Activated CD4-positive, alpha-beta T cell treated with anti-CD3 and anti-CD28 coated beads, Interleukin-2, amount 50 U/mL, for 24 hours (primary cell): ENCODE data around the gene KDM4B.
A peak's percentile ranks its signal among the peaks of the same experiment; 100 is the strongest.

Experiments
- DNase-seq, 2 donors: peaks; one replicate each; pipeline ENCODE4 v3.0.0-alpha.2; 2020; ENCODE audit warnings: low read depth in 1 of 2, low spot score in 1 of 2

KDM4B gene

DNA sequence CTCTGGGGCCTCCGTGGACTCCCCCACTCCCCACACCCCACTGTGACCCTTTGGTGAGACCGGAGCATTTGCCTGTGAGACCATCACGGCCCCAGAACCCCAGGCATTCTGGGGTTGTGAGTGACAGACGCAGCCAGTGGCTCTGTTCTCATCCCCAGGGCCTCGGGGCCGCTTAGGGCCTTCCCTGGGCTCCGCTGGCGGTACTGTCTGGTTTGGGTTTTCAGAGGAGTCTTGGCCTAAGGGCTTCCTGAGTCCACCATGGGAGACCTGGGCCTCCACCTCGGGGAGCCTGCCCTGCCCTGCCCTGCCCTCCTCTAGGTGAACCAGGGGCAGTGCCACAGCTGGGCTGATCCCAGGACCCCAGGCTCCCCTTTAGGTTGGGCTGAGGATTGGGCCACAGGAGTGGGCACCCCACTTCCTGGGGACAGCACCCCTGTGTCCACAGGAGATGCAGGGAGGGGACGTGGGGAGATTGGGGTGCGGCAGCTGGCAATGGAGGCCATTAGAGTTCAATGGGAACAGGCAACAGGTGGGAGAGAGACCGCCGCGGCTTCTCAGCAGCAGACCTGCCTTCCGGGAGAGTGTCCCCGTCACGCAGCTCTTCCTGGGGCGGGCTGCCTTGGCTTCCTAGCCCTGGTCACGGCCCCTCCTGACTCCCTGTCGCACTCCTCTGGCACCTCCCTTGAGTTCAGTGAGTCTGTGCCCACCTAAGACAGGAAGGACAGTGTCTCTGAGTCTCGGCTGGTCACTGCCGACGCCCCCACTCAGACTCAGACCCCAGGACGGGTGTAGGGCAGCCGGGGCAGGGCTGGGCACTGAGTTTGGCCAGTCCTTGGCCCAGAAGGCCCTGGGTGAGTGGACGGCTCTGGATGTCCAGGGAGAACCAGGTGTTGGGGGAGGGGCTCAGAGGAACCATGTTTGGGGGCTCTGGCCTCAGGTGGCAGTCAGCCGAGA lies 164.1 kb downstream of the KDM4B start:
- no peak for DNase-seq

DNA sequence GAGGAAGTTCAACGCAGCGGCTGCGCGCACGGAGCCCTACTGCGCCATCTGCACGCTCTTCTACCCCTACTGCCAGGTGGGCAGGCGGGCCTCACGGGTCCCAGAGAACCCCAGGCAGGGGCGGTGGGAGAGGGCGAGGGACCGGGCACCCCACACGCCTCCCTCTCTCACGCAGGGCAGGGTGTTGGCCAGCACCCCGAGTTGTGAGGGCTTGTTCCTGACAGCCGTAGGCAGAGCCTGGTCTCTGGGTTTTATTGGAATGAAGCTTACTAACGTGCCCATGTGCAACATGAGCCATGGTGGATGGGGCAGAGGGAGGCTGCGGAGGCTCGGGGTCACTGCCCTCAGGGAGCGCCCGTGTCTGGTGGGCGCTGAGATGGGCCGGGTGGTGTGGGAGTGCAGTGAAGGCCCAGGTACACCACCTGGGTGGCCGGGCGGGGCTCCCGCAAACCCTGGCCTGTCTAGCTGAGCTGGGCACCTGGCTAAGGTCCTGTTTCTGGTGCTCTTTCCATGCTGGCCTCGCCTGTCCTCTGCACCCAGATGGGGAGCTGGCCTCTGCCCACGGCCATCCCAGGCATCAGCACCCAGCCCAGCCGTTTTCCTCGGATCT lies 165.2 kb downstream of the KDM4B start:
- no peak for DNase-seq

DNA sequence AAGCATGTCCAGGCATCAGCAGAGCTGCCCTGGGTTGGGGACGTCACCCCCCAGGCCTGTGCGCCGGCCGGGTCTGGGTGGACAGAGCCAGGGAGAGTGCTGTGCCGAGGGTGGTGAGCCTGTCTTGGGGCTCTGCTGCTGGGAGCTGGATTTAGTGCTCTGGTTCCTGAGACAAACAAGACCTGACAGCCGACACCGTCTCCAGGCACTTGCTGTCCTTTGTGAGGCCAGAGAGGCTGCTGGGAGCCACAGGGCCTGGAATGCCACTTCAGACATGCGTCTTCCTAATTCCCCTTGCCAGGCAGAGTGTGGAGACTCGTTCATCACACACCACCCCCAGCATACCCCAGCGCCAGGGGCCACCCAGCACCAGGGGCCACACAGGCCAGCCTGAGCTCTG lies 165.8 kb downstream of the KDM4B start:
- no peak for DNase-seq

DNA sequence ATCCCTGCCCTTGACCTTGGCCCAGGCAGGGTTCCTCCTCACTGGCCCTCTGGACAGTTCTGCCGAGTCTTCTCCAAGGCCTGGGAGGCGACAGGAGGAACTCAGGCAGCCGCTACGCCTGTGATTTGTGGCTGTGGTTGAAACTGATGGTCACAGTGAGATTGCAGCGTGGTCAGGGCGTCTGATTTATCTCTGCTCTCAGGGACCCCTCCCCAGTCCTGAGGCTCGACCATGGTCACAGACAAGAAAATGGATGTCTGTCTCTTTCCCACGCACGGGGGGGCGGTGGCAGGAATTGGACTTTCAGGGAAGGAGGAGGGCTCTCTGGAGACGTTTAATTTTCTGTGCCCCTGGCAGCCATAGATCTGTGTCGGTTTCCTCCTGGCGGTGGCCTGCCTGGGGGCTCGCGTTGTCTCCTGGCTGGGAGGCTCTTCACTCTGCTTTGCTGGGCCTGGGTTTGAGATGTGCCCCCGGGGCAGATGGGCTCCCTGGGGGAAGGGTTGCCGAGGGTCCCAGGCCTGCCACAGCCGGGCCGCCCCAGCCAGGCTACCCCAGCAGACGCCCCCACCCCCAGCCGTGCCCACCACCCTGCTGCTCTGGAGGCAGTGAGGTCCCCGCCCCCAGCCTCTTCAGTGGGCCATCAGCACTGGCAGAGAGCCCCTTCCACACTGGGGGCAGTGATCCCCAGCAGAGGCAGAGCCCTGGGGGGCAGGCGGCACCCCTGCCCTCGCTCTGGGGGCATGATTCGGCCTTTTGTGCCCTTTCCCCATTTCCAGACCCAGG lies 167.4 kb downstream of the KDM4B start:
- no peak for DNase-seq

DNA sequence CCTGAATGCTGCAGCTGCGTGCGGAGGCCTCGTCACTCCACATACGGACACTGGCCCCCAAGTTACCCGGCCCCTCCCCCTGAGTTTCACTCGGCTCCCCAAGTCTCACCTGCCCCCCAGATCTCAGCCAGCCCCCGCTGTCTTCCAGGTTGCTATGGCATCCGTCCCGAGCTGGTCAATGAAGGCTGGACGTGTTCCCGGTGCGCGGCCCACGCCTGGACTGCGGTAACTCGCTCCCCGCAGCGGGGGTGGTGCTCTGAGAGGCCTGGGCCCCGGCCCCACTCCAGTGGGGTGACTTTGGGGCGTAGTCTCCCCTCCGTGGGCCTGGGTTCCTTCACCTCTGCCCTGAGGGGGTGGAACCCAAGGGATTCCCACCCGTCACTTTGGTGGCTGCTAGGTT lies 168.2 kb downstream of the KDM4B start:
- no peak for DNase-seq

DNA sequence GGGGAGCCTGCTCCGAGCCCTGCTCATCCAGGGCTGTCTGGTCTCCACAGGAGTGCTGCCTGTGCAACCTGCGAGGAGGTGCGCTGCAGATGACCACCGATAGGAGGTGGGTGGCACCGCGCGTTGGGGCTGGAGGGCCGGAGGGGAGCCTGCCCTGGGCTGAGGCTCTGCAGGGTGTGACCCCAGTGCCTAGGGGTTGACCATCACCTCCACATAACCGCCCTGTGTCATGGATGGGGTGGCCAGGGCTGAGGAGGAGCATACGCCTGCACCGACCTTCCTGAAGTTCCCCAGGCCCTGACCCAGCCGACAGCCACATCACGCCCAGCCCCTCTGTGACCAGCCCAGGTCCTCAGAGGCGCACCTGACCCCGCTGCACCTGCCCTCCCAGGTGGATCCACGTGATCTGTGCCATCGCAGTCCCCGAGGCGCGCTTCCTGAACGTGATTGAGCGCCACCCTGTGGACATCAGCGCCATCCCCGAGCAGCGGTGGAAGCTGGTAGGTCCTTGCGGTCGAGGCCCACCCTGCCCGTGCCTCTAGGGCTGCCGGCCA lies 168.7 kb downstream of the KDM4B start:
- no peak for DNase-seq

DNA sequence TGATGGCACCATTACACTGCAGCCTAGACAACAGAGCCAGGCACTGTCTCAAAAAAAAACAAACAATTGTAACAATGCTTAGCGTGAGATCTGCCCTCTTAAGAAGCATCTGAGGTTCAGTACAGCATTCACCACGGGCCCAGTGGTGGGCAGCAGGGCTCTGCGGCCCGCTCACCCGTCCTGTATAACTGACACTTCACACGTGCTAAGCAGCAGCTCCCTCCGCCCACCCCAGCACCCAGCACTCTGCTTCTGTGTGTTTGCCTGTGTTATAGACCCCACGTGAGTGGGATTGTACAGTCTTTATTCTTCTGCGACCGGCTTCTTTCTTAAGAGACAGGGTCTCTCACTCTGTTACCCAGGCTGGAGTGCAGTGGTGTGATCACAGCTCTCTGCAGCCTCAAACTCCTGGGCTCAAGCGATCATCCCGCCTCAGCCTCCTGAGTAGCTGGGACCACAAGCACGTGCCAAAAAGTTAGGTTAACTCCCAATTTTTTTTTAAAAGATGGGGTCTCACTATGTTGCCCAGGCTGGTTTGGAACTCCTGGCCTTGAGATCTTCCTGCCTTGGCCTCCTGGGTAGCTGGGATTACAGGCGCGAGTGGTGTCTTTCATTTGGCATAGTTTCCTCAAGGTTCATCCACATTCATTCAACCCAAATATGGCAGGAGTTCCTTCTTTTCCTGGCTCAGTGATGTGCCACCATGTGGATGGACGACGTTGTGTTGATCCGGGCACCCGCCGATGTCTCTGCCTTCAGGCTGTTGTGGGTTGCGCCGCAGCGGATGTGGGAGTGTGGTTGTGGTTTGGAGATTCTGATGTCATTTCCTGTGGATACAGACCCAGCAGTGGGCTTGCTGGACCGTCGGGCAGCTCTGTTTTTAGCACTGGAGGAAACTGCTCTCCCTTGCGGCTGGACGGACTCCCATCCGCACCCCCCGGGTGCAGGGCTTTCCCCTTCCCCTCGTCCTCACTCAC lies 170.0 kb downstream of the KDM4B start:
- peak; percentile 49 to 65 for DNase-seq

DNA sequence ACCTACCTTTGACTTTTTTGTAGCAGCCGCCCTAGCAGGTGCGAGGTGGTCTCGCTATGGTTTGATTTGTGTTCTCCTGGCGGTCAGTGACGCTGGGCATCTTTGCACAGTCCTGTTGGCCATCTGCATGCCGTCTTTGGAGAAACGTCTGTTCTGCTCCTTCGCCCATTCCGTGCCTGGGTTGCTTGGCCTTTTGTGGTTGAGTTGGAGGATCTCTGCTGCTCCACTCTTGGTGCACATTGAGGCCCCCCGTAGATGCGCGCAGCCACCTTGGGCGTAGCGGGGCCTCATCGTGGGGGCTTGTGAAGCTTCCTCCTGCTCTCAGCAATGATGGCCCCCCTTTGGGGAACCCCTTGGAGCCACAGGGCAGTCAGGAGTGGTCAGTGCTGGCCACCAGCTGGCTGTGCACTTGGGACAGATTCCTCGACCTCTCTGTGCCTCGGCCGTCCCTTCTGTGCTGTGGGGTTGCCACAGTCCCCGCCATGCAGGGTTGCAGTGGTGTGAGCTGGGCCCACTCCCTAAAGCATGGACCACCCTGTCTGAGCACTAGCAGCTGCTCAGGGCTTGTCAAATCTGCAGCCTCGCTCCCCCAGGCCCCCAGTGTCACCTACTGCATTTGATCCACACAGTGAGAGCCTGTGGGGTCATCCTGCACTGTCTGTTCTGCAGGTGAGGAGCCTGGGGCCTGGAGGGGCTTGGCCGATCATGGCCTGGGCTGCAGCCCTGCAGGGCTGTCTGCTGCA lies 170.8 kb downstream of the KDM4B start:
- no peak for DNase-seq

DNA sequence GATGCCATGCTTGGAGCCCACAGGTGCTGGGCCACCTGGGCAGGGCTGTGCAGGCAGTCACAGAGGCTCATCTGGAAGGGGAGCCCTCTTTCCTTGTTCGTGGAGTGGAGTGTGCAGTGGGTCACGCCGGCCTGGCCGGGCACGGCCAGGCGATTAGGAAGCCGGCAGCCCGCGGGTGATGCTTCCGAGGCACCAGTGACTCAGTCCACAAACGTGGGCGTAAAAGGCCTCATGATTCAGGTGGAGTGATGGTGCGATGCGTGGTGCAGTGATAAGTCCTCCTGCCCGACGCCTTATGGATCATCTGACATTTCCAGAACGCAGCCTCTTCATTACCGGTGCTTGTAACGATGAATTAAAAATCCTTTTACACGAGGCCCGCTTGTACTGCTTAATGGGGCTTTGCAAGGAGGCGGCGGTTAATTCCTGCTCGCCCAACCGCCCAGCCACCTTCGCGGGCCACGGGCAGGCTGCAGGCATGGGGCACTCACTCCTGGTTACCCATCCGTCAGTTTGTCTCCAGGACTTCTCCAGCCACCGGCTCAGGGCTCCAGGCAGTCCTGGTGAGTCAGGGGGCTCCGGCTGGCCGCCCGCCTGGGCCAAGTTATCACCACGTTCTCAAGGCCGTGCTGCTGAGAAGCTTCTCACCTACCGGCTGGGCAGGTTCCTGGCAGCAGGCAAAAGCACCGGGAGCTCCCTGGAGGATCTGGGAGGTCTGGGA lies 172.4 kb downstream of the KDM4B start:
- DNase-seq = no peak

DNA sequence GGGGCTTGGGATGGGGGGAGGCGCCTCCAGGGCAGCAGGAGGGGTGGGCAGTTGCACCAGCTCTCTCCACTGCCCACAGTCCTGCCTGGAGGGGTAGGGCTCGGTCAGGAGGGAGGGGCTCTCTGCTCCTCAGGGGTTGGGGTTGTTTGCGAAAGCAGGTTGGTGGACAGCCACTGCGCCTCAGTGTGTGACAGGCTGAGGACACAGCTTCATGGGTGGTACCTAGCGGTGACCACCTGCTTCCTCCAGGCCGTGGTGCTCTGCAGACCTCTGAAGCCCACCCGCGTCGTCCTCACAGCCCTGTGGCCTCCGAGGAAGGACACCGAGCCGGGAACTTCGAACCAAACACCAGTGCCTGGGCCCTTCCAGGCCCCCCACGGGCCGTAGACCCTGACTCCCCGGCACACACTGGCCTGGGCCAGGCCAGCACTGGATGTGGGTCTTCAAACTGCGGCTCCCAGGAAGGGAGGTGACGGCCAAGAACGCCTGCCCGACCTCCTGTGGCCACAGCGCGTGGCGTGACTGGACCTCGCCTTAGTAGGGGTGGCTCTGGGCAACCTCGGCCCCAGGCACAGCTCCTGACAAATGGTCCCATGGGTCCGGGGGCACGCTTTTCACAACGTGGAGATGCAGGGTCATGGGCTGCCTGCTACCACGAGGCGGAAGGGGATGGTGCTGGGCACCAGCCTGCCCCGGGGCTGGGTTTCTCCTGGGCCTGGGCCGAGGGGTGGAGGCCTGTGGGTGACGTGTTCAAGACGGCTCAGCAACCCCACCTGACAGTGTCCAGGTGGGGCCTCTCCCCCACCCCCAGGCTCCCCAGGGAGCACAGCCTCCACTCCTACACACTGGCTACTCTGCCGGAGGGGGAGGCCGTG lies 173.2 kb downstream of the KDM4B start:
- DNase-seq = no peak

DNA sequence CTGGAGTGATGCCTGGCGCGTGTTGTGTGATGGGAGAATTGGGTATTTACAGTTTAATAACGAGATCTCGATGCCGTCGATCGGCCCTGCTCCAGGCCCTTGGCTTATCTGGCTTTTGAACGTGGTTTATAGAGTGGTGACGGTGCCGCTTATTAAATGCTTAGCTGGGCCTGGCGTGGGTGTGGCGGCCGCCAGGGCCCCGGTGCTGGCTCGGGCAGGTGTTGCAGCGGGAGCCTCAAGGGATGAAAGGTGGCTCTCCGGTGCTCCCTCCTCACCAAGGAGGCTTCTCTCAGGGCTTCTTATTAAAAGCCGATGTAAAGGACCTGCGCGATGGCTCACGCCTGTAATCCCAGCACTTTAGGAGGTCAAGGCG lies 173.8 kb downstream of the KDM4B start:
- no peak for DNase-seq

DNA sequence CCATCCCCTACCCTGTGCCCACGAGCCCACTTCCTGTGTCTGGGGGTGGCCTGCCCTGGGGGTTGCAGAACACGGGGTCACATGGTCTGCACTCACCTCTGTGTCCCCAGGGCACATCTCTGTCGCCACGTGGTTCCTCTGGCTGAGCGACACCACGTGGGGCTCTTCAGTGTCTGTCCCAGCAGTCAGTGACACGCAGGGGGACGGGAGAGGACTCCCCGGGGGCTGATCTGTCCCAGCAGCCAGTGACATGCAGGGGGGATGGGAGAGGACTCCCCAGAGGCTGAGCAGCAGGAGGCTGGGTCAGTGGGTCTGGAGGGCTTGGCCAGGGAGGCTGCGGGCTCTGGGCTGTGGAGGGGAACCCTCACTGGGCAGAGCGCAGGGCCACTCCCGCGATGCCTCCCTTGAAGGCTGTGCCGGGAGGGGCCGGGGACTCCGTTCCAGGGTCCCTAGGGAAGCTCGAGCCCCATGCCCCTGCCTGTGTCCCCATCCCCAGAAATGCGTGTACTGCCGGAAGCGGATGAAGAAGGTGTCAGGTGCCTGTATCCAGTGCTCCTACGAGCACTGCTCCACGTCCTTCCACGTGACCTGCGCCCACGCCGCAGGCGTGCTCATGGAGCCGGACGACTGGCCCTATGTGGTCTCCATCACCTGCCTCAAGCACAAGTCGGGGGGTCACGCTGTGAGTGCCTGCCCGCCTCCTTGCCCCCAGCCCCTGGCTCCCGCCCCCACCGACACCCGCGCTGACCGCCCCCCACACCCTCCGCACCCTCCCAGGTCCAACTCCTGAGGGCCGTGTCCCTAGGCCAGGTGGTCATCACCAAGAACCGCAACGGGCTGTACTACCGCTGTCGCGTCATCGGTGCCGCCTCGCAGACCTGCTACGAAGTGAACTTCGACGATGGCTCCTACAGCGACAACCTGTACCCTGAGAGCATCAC lies 174.8 kb downstream of the KDM4B start:
- no peak for DNase-seq

DNA sequence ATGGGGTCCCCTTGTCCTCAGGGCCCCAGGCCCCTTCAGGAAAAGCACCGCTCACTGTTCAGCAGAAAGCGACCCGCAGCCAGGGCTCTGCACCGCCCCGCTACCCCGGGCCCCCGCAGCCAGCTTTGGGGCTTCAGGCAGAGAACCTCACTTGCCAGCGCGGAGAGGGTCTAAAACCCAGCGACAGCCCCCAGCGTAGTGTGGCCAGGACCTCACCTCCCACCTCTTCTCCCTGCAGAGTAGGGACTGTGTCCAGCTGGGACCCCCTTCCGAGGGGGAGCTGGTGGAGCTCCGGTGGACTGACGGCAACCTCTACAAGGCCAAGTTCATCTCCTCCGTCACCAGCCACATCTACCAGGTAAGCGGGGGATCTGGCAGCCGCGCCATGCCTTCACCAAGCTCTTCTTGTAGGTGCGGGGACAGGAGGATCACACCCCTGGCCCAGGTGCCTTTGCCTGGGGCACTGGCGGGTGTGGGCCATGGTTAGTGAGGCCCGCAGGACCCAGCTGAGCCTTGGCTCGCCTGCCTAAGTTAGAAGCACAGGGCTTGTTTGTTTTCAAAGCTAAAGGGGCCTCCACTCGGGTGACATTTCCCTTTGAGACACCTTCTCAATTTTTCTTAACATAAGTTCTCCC lies 175.7 kb downstream of the KDM4B start:
- no peak for DNase-seq

DNA sequence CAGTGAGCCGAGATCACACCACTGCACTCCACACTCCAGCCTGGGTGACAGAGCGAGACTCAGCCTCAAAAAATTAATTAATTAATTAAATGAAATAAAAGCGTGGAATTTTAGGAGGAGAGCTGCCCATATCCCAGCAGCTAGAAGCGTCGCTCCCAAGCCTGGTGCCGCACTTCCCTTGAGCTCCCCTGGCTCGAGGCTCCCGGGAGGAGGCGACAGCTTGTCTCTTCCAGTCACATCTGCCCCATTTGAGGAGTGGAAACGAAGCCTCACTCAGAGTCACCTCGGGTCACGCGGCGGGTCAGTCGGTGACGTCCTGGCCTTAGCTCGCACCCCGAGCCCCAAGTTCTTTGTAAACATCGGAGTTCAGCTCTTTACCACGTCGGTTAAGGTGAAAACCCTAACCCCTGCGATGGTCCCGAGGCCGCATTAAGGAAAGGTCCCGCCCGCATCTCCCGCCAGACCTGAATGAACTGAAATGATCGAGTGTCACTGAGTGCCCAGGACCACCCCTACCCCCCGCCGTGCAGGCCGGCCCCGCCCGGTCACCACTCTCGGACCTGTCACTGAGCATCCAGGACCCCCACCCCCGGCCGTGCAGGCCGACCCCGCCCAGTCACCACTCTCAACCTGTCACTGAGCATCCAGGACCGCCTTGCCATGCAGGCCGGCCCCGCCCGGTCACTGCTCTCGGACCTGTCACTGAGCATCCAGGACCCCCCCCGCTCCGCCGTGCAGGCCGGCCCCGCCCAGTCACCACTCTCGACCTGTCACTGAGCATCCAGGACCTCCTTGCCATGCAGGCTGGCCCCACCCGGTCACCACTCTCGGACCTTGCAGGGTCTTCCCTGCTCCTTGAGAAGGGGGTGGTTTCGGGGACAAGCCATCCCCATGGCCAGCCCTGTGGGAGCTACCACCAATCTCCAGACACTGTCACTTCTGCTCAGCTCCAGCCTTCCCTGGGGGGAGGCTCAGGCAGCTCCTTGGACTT lies 176.9 kb downstream of the KDM4B start:
- DNase-seq = no peak
